HEK293T (cell line): ENCODE data around the gene CBARP.
"Not testable (repeated sequence)": the region's sequence is repeated elsewhere in the genome, so short reads cannot be mapped to it uniquely, and the experiment has no call there.

ENCODE experiments used
- BHLHE40 ChIP-seq: fragments of 450-650 bp; IDR thresholded peaks from 2 replicates; pipeline ENCODE4 v1.6.1; 2016; ENCODE audit warnings: mild to moderate bottlenecking, moderate library complexity, borderline replicate concordance
- ELF4 ChIP-seq: fragments of 450-650 bp; IDR thresholded peaks from 2 replicates; pipeline ENCODE4 v1.6.1; 2017; ENCODE audit warnings: antibody characterized with exemption
- FOXK2 ChIP-seq: fragments of 450-650 bp; IDR thresholded peaks from 2 replicates; pipeline ENCODE4 v1.6.1; 2016; ENCODE audit warnings: mild to moderate bottlenecking
- FOXM1 ChIP-seq: fragments of 450-650 bp; IDR thresholded peaks from 2 replicates; pipeline ENCODE4 v1.6.1; 2017; ENCODE audit warnings: mild to moderate bottlenecking, borderline replicate concordance
- PKNOX1 ChIP-seq: fragments of 450-650 bp; IDR thresholded peaks from 2 replicates; pipeline ENCODE4 v1.6.1; 2016
- SUZ12 ChIP-seq: fragments of 450-650 bp; IDR thresholded peaks from 2 replicates; pipeline ENCODE4 v1.6.1; 2016; ENCODE audit warnings: mild to moderate bottlenecking
- TARDBP ChIP-seq: fragments of 450-650 bp; IDR thresholded peaks from 2 replicates; pipeline ENCODE4 v1.6.1; 2016
- ZNF384 ChIP-seq: fragments of 450-650 bp; IDR thresholded peaks from 2 replicates; pipeline ENCODE4 v1.6.1; 2016

- TF ChIP-seq PKNOX1, BHLHE40, TARDBP, SUZ12, ELF4, FOXM1, ZNF384, FOXK2: not testable (repeated sequence)
Measured at GRCh38 chr19:1200614-1201013, 37.2 kb downstream of the CBARP start.
